HG03342 (cell line): Measurements from ENCODE around the gene MYO16.

ENCODE experiments used
- ATAC-seq: cut with Tn5 transposase; IDR thresholded peaks from one replicate; pipeline ENCODE4 v1.9.1; 2021; ENCODE audit warnings: mild to moderate bottlenecking, moderate library complexity; ENCODE audit not compliant: unreplicated experiment

MYO16 gene

GRCh38 chr13:109162248-109163036, 533.0 kb downstream of the MYO16 start:
- peak; percentile 80 for ATAC-seq

- ATAC-seq = peak; percentile 2
These were observed 533.6 kb downstream of the MYO16 start for GRCh38 chr13:109163037-109163379.

- ATAC-seq = no peak
These were observed 536.0 kb downstream of the MYO16 start for GRCh38 chr13:109165417-109165904.

GRCh38 chr13:109166804-109167203, 537.4 kb downstream of the MYO16 start:
- peak; percentile 30 for ATAC-seq

- ATAC-seq = no peak
These were observed 542.7 kb downstream of the MYO16 start for GRCh38 chr13:109172136-109172535.

- ATAC-seq = no peak
These were observed 546.3 kb downstream of the MYO16 start for GRCh38 chr13:109175666-109176065.

- no peak for ATAC-seq
These were observed 551.6 kb downstream of the MYO16 start for GRCh38 chr13:109180905-109181425.

- ATAC-seq = no peak
These were observed 553.5 kb downstream of the MYO16 start for GRCh38 chr13:109182777-109183465.

GRCh38 chr13:109191413-109191812, 562.0 kb downstream of the MYO16 start:
- ATAC-seq = no peak

- ATAC-seq = no peak
These were observed 562.9 kb downstream of the MYO16 start for GRCh38 chr13:109192306-109192705.

GRCh38 chr13:109196948-109197347, 567.5 kb downstream of the MYO16 start:
- no peak for ATAC-seq

- no peak for ATAC-seq
These were observed 569.2 kb downstream of the MYO16 start for GRCh38 chr13:109198585-109198984.

- ATAC-seq = no peak
These were observed 569.9 kb downstream of the MYO16 start for GRCh38 chr13:109199280-109199679.

GRCh38 chr13:109200556-109200955, 571.1 kb downstream of the MYO16 start:
- no peak for ATAC-seq

GRCh38 chr13:109203587-109203986, 574.2 kb downstream of the MYO16 start:
- no peak for ATAC-seq

GRCh38 chr13:109204252-109204651, 574.8 kb downstream of the MYO16 start:
- no peak for ATAC-seq

- ATAC-seq = no peak
These were observed 575.2 kb downstream of the MYO16 start for GRCh38 chr13:109204657-109205056.

GRCh38 chr13:109205315-109205714, 575.9 kb downstream of the MYO16 start:
- no peak for ATAC-seq

- ATAC-seq = no peak
These were observed 577.2 kb downstream of the MYO16 start for GRCh38 chr13:109206616-109207015.

GRCh38 chr13:109207622-109208021, 578.2 kb downstream of the MYO16 start:
- ATAC-seq = no peak

GRCh38 chr13:109208522-109208921, 579.1 kb downstream of the MYO16 start:
- no peak for ATAC-seq

GRCh38 chr13:109209526-109209925, 580.1 kb downstream of the MYO16 start:
- ATAC-seq = no peak
